Breast epithelium (tissue), 3 donors: Measurements from ENCODE around the gene TIGD1.

Experiments
- POLR2A ChIP-seq: fragments of 450-650 bp; IDR thresholded peaks from one replicate; pipeline ENCODE4 v1.6.1; 2016; ENCODE audit warnings: antibody characterized with exemption, mild to moderate bottlenecking, moderate library complexity
- POLR2AphosphoS5 ChIP-seq, 3 donors: sonication (generic); formaldehyde crosslinking; IDR thresholded peaks; one replicate each; pipeline ENCODE4 v1.6.1; 2017; ENCODE audit warnings: antibody characterized with exemption in 3 of 3

- TF ChIP-seq POLR2AphosphoS5 (IDR thresholded peaks at IDR 0.05) (no peak), POLR2A (no peak)
Observed at GRCh38 chr2:232525199-232525598, 25.2 kb downstream of the TIGD1 start.
